Loucy (cell line): ENCODE measurements around the gene PSMD3.

Source experiments
- H2AFZ ChIP-seq: fragments of 200-600 bp; sonication (generic); 2 replicates; pipeline ENCODE4 v1.6.0; 2016; ENCODE audit warnings: antibody characterized with exemption, mild to moderate bottlenecking, low read length, moderate library complexity
- H3F3A ChIP-seq: fragments of 200-600 bp; 2 replicates; pipeline ENCODE4 v1.6.0; 2016; ENCODE audit warnings: antibody characterized with exemption, low read depth, mild to moderate bottlenecking
- H3K27me3 ChIP-seq: fragments of 200-600 bp; sonication (generic); 2 replicates; pipeline ENCODE4 v1.6.1; 2014; ENCODE audit warnings: low read length, mild to moderate bottlenecking; ENCODE audit not compliant: insufficient read depth, poor library complexity, severe bottlenecking
- H3K36me3 ChIP-seq: fragments of 200-600 bp; sonication (generic); 2 replicates; pipeline ENCODE4 v1.6.1; 2016; ENCODE audit warnings: low read length; ENCODE audit not compliant: insufficient read depth
- H3K4me1 ChIP-seq: fragments of 200-600 bp; sonication (generic); 2 replicates; pipeline ENCODE4 v1.5.1; 2014; ENCODE audit warnings: low read length, mild to moderate bottlenecking; ENCODE audit not compliant: insufficient read depth, poor library complexity, severe bottlenecking
- H3K4me2 ChIP-seq: fragments of 200-600 bp; sonication (generic); 2 replicates; pipeline ENCODE4 v1.6.0; 2014; ENCODE audit warnings: antibody characterized with exemption, low read length, low read depth, mild to moderate bottlenecking; ENCODE audit not compliant: poor library complexity, severe bottlenecking
- H3K4me3 ChIP-seq: fragments of 200-600 bp; sonication (generic); 2 replicates; pipeline ENCODE4 v1.5.1; 2014; ENCODE audit warnings: low read length, mild to moderate bottlenecking, mixed read lengths; ENCODE audit not compliant: poor library complexity, severe bottlenecking
- H3K79me2 ChIP-seq: fragments of 200-600 bp; sonication (generic); 2 replicates; pipeline ENCODE4 v1.6.1; 2014; ENCODE audit warnings: low read length; ENCODE audit not compliant: insufficient read depth
- H3K9ac ChIP-seq: fragments of 200-600 bp; sonication (generic); 2 replicates; pipeline ENCODE4 v1.6.0; 2014; ENCODE audit warnings: mild to moderate bottlenecking, low read depth, low read length, moderate library complexity; ENCODE audit not compliant: poor library complexity, severe bottlenecking
- H3K9me2 ChIP-seq: fragments of 200-600 bp; sonication (generic); replicated peaks from 2 replicates; pipeline ENCODE4 v1.6.1; 2016; ENCODE audit warnings: low read depth, low read length, mixed read lengths
- H3K9me3 ChIP-seq: fragments of 200-600 bp; sonication (generic); 2 replicates; pipeline ENCODE4 v1.6.1; 2014; ENCODE audit warnings: mild to moderate bottlenecking, antibody characterized with exemption, low read length, low read depth; ENCODE audit not compliant: insufficient read depth
- H4K20me1 ChIP-seq: fragments of 200-600 bp; sonication (generic); 2 replicates; pipeline ENCODE4 v1.6.0; 2014; ENCODE audit warnings: antibody characterized with exemption, low read length, mild to moderate bottlenecking; ENCODE audit not compliant: insufficient read depth, poor library complexity, severe bottlenecking
- EZH2phosphoT487 ChIP-seq: fragments of 200-600 bp; IDR thresholded peaks from 2 replicates; pipeline ENCODE4 v1.6.1; 2018; ENCODE audit warnings: antibody characterized with exemption, mild to moderate bottlenecking, moderate library complexity, borderline replicate concordance
- TF ChIP-seq, protein P1 (sequence below): fragments of 200-600 bp; sonication (generic); conservative IDR thresholded peaks from 2 replicates; pipeline ENCODE4 v1.5.1; 2014; ENCODE audit warnings: mild to moderate bottlenecking, antibody characterized with exemption, low read length

PSMD3 gene

GRCh38 chr17:39972271-39972670, 8.3 kb upstream of the PSMD3 start:
- no peaks in the 10 kb centered on the region for H3K4me1 ChIP-seq
- no peaks in the 10 kb centered on the region for H3K9me3 ChIP-seq
- H3K27me3 ChIP-seq = no peaks in the 10 kb centered on the region
- H2AFZ ChIP-seq = no peak overlapping the region
- no peak for TF ChIP-seq EZH2phosphoT487
- TF ChIP-seq, protein P1, sequence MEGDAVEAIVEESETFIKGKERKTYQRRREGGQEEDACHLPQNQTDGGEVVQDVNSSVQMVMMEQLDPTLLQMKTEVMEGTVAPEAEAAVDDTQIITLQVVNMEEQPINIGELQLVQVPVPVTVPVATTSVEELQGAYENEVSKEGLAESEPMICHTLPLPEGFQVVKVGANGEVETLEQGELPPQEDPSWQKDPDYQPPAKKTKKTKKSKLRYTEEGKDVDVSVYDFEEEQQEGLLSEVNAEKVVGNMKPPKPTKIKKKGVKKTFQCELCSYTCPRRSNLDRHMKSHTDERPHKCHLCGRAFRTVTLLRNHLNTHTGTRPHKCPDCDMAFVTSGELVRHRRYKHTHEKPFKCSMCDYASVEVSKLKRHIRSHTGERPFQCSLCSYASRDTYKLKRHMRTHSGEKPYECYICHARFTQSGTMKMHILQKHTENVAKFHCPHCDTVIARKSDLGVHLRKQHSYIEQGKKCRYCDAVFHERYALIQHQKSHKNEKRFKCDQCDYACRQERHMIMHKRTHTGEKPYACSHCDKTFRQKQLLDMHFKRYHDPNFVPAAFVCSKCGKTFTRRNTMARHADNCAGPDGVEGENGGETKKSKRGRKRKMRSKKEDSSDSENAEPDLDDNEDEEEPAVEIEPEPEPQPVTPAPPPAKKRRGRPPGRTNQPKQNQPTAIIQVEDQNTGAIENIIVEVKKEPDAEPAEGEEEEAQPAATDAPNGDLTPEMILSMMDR = no peak
- H3K9ac ChIP-seq = no peak overlapping the region
- no peaks in the 10 kb centered on the region for H3K9me2 ChIP-seq
- H3K4me3 ChIP-seq = no peak overlapping the region
- H3K79me2 ChIP-seq = no peaks in the 10 kb centered on the region
- no peak overlapping the region for H3K4me2 ChIP-seq
- H3K36me3 ChIP-seq = no peaks in the 10 kb centered on the region
- no peaks in the 10 kb centered on the region for H3F3A ChIP-seq
- H4K20me1 ChIP-seq = no peaks in the 10 kb centered on the region

DNA sequence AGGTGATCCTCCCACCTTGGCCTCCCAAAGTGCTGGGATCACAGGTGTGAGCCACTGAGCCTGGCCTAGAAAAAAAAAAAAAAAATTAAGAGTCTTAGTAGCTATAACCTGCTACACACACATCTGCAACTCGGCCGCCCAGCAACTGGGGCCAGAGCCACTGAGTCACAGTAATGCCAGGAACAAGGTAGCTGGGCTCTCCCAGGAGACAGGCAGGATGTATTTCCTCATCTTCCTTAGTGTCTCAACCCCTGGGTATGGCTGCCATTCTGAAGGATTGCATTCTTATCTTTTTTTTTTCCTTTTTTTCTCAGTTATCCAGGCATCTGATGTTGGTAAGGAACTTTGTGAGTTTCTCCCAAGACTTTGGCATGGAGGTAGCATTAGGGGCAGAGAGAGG, 7.1 kb upstream of the PSMD3 start:
- no peaks in the 10 kb centered on the region for H4K20me1 ChIP-seq
- no peaks in the 10 kb centered on the region for H3K4me1 ChIP-seq
- no peak overlapping the region for H3K4me2 ChIP-seq
- H3K27me3 ChIP-seq = no peaks in the 10 kb centered on the region
- H3K79me2 ChIP-seq = no peaks in the 10 kb centered on the region
- H2AFZ ChIP-seq = no peak overlapping the region
- H3K9me2 ChIP-seq = no peaks in the 10 kb centered on the region
- TF ChIP-seq EZH2phosphoT487 = no peak
- TF ChIP-seq, protein P1 = no peak
- no peaks in the 10 kb centered on the region for H3F3A ChIP-seq
- no peak overlapping the region for H3K4me3 ChIP-seq
- H3K9ac ChIP-seq = no peak overlapping the region
- no peaks in the 10 kb centered on the region for H3K9me3 ChIP-seq
- H3K36me3 ChIP-seq = no peaks in the 10 kb centered on the region

- Histone ChIP-seq H3K79me2 (no peaks in the 10 kb centered on the region), H3K36me3 (no peaks in the 10 kb centered on the region), H3K9me3 (no peaks in the 10 kb centered on the region), H3K9ac (no peak overlapping the region), H3F3A (no peaks in the 10 kb centered on the region), H2AFZ (no peak overlapping the region), H3K9me2 (no peaks in the 10 kb centered on the region), H3K4me3 (no peak overlapping the region), H4K20me1 (no peaks in the 10 kb centered on the region), H3K4me1 (peaks cover 2% of the 10 kb centered on the region), H3K27me3 (no peaks in the 10 kb centered on the region), H3K4me2 (no peak overlapping the region)
- TF ChIP-seq, protein P1 = no peak
- TF ChIP-seq EZH2phosphoT487 = no peak
Observed at GRCh38 chr17:39974433-39974832, 6.2 kb upstream of the PSMD3 start.
